OCI-M2 (cell line): ENCODE data around the gene GAGE12J.
A peak's percentile ranks its signal among the peaks of the same experiment; 100 is the strongest.
"Not testable (repeated sequence)": the region's sequence is repeated elsewhere in the genome, so short reads cannot be mapped to it uniquely, and the experiment has no call there.

Experiments
- DNase-seq: peaks from one replicate; lab custom pipeline; 2025; ENCODE audit not compliant: unreplicated experiment; lab: John Stamatoyannopoulos, UW

GAGE12J gene

GRCh38 chrX:49321737-49322136 lies at the start of gene GAGE12J:
Gene GAGE12J, plus strand, starts transcription at chrX:49322037. Its CDS starts 1,157 bp downstream, at chrX:49323194.
- DNase-seq: not testable (repeated sequence)

GRCh38 chrX:49272421-49272820 lies 49.4 kb upstream of the GAGE12J start:
- no peak for DNase-seq

- DNase-seq: no peak
Observed at GRCh38 chrX:49273181-49273727, 48.6 kb upstream of the GAGE12J start.

- no peak for DNase-seq
Observed at GRCh38 chrX:49276207-49276606, 45.6 kb upstream of the GAGE12J start.

- DNase-seq: no peak
Observed at GRCh38 chrX:49276671-49277534, 44.9 kb upstream of the GAGE12J start.

GRCh38 chrX:49277535-49277830 lies 44.4 kb upstream of the GAGE12J start:
- no peak for DNase-seq

GRCh38 chrX:49278081-49278480 lies 43.8 kb upstream of the GAGE12J start:
- no peak for DNase-seq

- no peak for DNase-seq
Observed at GRCh38 chrX:49282647-49283011, 39.2 kb upstream of the GAGE12J start.

- no peak for DNase-seq
Observed at GRCh38 chrX:49284212-49284611, 37.6 kb upstream of the GAGE12J start.

- DNase-seq: no peak
Observed at GRCh38 chrX:49286136-49286535, 35.7 kb upstream of the GAGE12J start.

GRCh38 chrX:49286581-49286980 lies 35.3 kb upstream of the GAGE12J start:
- DNase-seq: no peak

- no peak for DNase-seq
Observed at GRCh38 chrX:49287665-49288064, 34.2 kb upstream of the GAGE12J start.

- no peak for DNase-seq
Observed at GRCh38 chrX:49290215-49290614, 31.6 kb upstream of the GAGE12J start.

GRCh38 chrX:49291615-49292337 lies 30.1 kb upstream of the GAGE12J start:
- no peak for DNase-seq

GRCh38 chrX:49292400-49293362 lies 29.2 kb upstream of the GAGE12J start:
- DNase-seq: no peak

GRCh38 chrX:49299293-49299692 lies 22.5 kb upstream of the GAGE12J start:
- not testable (repeated sequence) for DNase-seq

- no peak for DNase-seq
Observed at GRCh38 chrX:49300703-49301102, 21.1 kb upstream of the GAGE12J start.

GRCh38 chrX:49303346-49303745 lies 18.5 kb upstream of the GAGE12J start, which contains the start of gene GAGE10:
Gene GAGE10, plus strand, starts transcription at chrX:49303646. Its CDS starts 1,214 bp downstream, at chrX:49304860.
- no peak for DNase-seq

GRCh38 chrX:49307775-49308174 lies 14.1 kb upstream of the GAGE12J start:
- peak; percentile 33 for DNase-seq

- no peak for DNase-seq
Observed at GRCh38 chrX:49308604-49309269, 13.1 kb upstream of the GAGE12J start.
